Measurements from ENCODE around the gene WTIP. TPM values are rescaled to one million over a fixed set of nuclear protein-coding genes. Genes with fewer than 3 reads are reported as not detected.

WTIP gene
- total RNA-seq, 1 donor from 2014 or later: 127 TPM

DNA sequence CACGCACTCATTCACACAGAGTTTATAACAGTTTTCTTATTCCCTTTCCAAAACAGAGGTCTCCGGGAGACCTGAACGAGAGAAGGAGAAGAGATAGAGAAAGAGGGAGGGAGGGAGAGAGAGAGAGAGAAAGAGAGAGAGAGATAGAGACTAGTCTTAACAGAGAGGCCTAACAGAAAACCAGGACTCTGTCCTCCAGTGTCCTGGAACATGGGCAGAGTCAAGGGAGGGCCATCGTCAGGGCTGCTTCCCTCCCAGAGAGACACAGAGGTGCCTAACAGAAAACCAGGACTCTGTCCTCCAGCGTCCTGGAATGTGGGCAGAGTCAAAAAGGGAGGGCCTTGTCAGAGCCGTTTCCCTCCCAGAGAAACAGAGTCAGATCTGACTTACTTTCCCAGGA, 78.7 kb downstream of the WTIP start:
- Histone ChIP-seq H3K9me3 (peaks cover 0 to 3% of the 10 kb centered on the region in 2 donors), H3K36me3 (no peaks in the 10 kb centered on the region), H3K4me1 (no peaks in the 10 kb centered on the region), H3K4me3 (no peak overlapping the region), H3K27ac (no peak overlapping the region), H3K27me3 (no peaks in the 10 kb centered on the region)
- DNase-seq (ENCODE audit: low spot score in 2 of 2): no peak
- TF ChIP-seq CTCF (IDR thresholded peaks at IDR 0.05): no peak
- intact Hi-C loops (cut with DNase I): no loop called here

Other genes starting within 250 kb of the WTIP start
- 59.2 TPM for gene GARRE1, start 227.2 kb upstream of the WTIP start, total RNA-seq
- 337 TPM for gene GPI, start 116.6 kb upstream of the WTIP start, total RNA-seq
- gene PDCD2L, start 77.4 kb upstream of the WTIP start, total RNA-seq: 30.0 TPM
- gene UBA2, start 53.4 kb upstream of the WTIP start, total RNA-seq: 162 TPM
- gene SCGB2B2, start 195.4 kb downstream of the WTIP start, total RNA-seq: not detected
- gene ZNF302, start 195.9 kb downstream of the WTIP start, total RNA-seq: 42.0 TPM